ENCODE measurements around the gene HDAC6. TPM values are rescaled to one million over a fixed set of nuclear protein-coding genes. Genes with fewer than 3 reads are reported as not detected.

The HDAC6 gene
- total RNA-seq, 2 donors from 2014 or later, result 27.1 to 30.4 TPM

DNA sequence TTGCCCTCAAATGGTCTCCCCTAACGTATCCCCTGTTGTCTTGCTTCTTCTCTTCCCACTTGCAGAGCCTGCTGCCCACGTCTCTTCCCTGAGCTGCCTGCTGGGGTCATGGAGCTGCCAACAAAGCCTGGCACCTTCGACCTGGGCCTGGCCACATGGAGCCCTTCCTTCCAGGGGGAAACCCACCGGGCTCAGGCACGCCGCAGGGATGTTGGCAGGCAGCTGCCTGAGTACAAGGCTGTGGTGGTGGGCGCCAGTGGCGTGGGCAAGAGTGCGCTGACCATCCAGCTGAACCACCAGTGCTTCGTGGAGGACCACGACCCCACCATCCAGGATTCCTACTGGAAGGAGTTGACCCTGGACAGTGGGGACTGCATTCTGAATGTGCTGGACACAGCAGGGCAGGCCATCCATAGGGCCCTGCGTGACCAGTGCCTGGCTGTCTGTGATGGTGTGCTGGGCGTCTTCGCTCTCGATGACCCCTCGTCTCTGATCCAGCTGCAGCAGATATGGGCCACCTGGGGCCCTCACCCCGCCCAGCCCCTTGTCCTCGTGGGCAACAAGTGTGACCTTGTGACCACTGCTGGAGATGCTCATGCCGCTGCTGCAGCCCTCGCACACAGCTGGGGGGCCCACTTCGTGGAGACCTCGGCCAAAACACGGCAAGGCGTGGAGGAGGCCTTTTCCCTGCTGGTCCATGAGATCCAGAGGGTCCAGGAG, 27.3 kb downstream of the HDAC6 start:
- Histone ChIP-seq H3K27me3 (no peaks in the 10 kb centered on the region), H3K9me3 (peaks cover 0 to 7% of the 10 kb centered on the region in 2 donors), H3K4me1 (no peaks in the 10 kb centered on the region), H3K27ac (no peak overlapping the region), H3K4me3 (no peak overlapping the region), H3K36me3 (no peaks in the 10 kb centered on the region)
- DNase-seq (ENCODE audit: low spot score), result no peak
- TF ChIP-seq, protein P1, sequence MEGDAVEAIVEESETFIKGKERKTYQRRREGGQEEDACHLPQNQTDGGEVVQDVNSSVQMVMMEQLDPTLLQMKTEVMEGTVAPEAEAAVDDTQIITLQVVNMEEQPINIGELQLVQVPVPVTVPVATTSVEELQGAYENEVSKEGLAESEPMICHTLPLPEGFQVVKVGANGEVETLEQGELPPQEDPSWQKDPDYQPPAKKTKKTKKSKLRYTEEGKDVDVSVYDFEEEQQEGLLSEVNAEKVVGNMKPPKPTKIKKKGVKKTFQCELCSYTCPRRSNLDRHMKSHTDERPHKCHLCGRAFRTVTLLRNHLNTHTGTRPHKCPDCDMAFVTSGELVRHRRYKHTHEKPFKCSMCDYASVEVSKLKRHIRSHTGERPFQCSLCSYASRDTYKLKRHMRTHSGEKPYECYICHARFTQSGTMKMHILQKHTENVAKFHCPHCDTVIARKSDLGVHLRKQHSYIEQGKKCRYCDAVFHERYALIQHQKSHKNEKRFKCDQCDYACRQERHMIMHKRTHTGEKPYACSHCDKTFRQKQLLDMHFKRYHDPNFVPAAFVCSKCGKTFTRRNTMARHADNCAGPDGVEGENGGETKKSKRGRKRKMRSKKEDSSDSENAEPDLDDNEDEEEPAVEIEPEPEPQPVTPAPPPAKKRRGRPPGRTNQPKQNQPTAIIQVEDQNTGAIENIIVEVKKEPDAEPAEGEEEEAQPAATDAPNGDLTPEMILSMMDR (IDR thresholded peaks at IDR 0.05), result no peak

DNA sequence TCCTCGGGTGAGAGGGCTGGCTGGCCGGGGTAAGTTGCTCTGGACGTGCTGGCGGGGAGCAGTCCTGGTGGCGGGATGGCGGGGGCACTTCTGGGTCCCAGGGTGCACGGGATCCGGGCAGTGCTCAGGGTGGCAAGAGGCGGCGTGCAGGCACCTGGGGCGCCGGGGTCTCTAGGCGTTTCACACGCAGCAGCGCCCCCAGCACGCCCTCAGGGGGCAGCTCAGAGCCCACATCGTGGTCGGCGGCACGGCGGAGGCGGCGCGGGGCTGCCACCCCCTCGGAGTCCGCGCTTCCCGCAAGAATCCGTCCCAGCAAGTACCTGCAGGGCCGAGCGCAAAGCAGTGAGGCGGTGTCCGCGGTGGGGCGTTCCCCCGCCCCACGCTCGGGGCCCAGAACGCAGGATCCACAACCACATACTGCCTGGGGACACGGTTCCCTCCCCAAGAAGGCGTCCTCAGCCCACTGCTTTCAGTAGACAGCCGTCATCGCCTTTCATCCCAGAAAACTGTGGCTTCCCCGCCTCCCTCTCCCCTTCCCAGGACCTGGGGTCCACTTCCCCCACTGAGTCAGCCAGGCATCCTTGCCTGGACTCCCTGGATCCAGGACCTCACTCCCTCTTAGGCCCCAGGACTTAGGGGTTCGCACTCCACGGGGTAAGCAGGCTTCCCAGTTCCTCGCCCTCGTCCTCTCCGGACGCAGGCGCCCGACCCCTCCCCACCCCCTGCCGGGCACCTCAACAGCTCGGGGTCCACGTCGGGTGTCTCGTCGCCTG, 29.5 kb downstream of the HDAC6 start:
- H3K4me1 ChIP-seq, result no peaks in the 10 kb centered on the region
- no peak overlapping the region for H3K4me3 ChIP-seq
- H3K36me3 ChIP-seq, result no peaks in the 10 kb centered on the region
- no peak for DNase-seq (ENCODE audit: low spot score)
- peaks cover 0 to 4% of the 10 kb centered on the region in 2 donors for H3K27me3 ChIP-seq
- H3K9me3 ChIP-seq, result no peaks in the 10 kb centered on the region
- H3K27ac ChIP-seq, result no peak overlapping the region
- TF ChIP-seq, protein P1 (IDR thresholded peaks at IDR 0.05), result no peak

DNA sequence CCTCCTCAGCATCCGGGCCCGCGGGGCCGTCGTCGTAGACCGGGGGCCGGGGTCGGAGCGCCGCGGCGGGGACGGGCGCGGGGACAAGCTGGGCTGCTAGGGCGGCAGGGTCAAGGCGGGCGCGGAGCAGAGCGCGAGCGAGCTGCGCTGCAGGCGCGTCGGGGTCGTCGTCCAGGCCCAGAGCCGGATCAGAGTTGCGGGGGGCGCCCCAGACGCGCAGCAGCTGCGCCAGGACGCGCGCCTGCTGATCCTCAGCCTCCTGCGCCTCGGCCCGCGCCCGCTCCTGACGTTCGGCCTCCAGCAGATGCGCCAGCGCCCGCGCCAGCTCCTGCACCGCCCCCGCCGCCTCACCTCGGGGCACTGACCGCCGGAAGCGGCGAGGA, 30.0 kb downstream of the HDAC6 start:
- no peaks in the 10 kb centered on the region for H3K9me3 ChIP-seq
- H3K4me3 ChIP-seq, result no peak overlapping the region
- TF ChIP-seq, protein P1 (IDR thresholded peaks at IDR 0.05), result no peak
- H3K36me3 ChIP-seq, result no peaks in the 10 kb centered on the region
- no peak for DNase-seq (ENCODE audit: low spot score)
- peaks cover 0 to 4% of the 10 kb centered on the region in 2 donors for H3K27me3 ChIP-seq
- H3K4me1 ChIP-seq, result no peaks in the 10 kb centered on the region
- no peak overlapping the region for H3K27ac ChIP-seq

DNA sequence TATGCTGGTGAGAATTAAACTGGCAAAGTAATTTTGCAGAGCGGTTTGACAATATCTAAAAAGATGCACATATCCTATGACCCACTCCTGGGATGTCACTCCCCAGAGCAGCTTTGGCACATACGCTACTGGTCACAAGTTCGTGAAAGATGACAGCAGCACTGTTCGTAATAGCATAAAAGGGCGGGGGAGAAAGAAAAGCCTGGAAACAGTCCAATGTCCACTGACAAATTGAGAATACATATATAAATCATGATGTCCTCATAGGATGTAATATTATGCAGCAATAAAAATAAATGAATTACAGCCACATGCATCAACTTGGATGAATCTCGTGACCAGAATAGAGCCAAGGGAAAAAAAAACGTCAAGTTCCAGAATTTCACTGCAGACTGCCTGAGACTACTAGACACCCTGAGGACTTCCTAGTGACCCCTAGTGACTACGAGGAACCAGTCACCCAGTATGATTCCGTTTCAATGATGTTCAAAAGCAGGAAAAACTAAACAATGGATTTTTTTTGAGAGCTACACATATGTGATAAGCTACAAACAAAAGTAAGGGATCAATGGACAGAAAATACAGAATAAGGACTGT, 31.8 kb downstream of the HDAC6 start:
- no peaks in the 10 kb centered on the region for H3K9me3 ChIP-seq
- no peaks in the 10 kb centered on the region for H3K36me3 ChIP-seq
- TF ChIP-seq, protein P1 (IDR thresholded peaks at IDR 0.05), result no peak
- DNase-seq (ENCODE audit: low spot score), result no peak
- H3K27ac ChIP-seq, result no peak overlapping the region
- H3K4me1 ChIP-seq, result no peaks in the 10 kb centered on the region
- H3K27me3 ChIP-seq, result peaks cover 0 to 4% of the 10 kb centered on the region in 2 donors
- no peak overlapping the region for H3K4me3 ChIP-seq

DNA sequence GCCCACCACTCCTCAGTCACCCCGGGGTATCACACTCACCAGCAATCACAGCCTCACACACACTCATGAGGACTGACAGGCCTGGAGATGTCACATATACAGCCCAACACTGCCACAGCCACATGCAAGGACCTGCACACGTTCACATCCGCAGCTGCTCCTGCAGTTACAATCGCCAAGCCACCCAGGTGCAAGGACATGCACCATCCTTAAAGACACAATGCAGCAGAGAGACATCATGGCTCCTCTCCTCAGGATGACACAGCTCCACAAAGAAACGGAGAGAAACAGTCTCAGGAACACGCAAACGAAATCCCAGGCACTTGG, 32.5 kb downstream of the HDAC6 start:
- H3K27me3 ChIP-seq, result peaks cover 0 to 4% of the 10 kb centered on the region in 2 donors
- H3K4me1 ChIP-seq, result no peaks in the 10 kb centered on the region
- no peak overlapping the region for H3K27ac ChIP-seq
- H3K4me3 ChIP-seq, result no peak overlapping the region
- no peak for DNase-seq (ENCODE audit: low spot score)
- H3K9me3 ChIP-seq, result no peaks in the 10 kb centered on the region
- H3K36me3 ChIP-seq, result no peaks in the 10 kb centered on the region
- TF ChIP-seq, protein P1 (IDR thresholded peaks at IDR 0.05), result no peak
